ENCODE data around the gene GCAT. TPM values are rescaled to one million over a fixed set of nuclear protein-coding genes. Genes with fewer than 3 reads are reported as not detected.

GCAT gene
- polyA plus RNA-seq, 1 of the 3 experiments (the other 2 are of a cell fraction): 24.2 TPM

DNA sequence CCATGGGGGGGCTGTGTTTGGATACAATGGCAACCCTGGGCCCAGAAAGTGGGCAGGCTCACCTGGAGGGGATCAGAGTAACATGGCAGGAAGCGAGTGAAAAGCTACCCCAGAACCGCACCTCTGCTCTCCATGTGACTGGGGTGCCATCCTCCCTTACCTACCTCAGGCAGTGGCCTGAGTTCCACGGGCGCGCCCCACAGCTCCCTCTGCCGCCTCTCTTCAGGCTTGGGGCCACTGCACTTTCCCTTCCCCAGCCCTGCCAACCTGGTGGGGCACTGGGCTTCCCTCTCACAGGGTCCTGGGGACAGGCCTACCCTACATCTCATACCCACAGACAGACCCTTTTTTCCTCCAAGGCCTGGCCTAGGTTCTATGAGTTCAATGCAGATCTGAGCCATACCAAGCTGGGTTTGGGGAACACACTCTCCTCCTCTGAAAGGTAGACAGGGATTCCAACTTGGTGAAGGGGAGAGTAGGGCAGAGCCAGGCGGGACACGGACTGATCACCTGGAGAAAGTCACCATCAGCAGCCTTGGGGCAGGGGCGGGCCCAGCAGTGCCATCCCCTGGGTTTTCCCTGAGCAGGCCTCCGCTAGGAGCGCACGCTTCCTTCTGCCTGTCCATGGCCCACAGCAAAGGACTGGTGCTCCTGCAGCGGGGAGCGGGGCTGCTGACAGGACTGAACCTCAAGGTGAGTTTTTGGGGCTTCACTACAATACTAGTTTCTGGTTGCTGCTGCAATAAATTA lies 22.5 kb downstream of the GCAT start:
- no peak overlapping the region for H3K4me3 ChIP-seq (ENCODE audit: low read depth in 2 of 2, low read length in 1 of 2)
- DNase-seq: no peak
- no peak overlapping the region for H3K27ac ChIP-seq (ENCODE audit: low read depth in 2 of 2, low read length in 1 of 2)
- no peaks in the 10 kb centered on the region for H3K9me2 ChIP-seq
- H3K27me3 ChIP-seq (ENCODE audit: insufficient read depth): no peaks in the 10 kb centered on the region
- H3K9ac ChIP-seq: no peak overlapping the region
- no peaks in the 10 kb centered on the region for H3K79me2 ChIP-seq (ENCODE audit: insufficient read depth)
- H2AFZ ChIP-seq (ENCODE audit: low read depth): no peak overlapping the region
- 90% methylated on average over 12 of the region's 14 CpGs for WGBS (ENCODE audit: low lambda C conversion rate)
- ChIA-PET POLR2A (no interaction called here), CTCF (interaction anchor here (1.5 kb wide), 1 partner anchor 33 kb away, joined by 3 read pairs; no protein-coding TSS in a partner anchor)
- no peaks in the 10 kb centered on the region for H3F3A ChIP-seq (replicated peaks; ENCODE audit: insufficient read depth)
- no peak overlapping the region for H3K4me2 ChIP-seq
- H3K4me1 ChIP-seq (ENCODE audit: control insufficient read depth in 1 of 2, insufficient read depth in 2 of 2, low read depth in 1 of 2, low read length in 1 of 2): no peaks in the 10 kb centered on the region
- no peaks in the 10 kb centered on the region for H3K9me3 ChIP-seq
- H4K20me1 ChIP-seq (ENCODE audit: insufficient read depth): no peaks in the 10 kb centered on the region
- peaks cover 27 to 42% of the 10 kb centered on the region in 2 experiments for H3K36me3 ChIP-seq (replicated peaks in 1 of 2; ENCODE audit: control insufficient read depth in 1 of 2, insufficient read depth in 2 of 2, low read length in 1 of 2)
- TF ChIP-seq TAF1 (IDR thresholded peaks at IDR 0.05; ENCODE audit: borderline replicate concordance, low read depth, low read length) (no peak), RXRA (IDR thresholded peaks at IDR 0.05; ENCODE audit: borderline replicate concordance, low read depth) (no peak), JUND (IDR thresholded peaks at IDR 0.05) (no peak), FOSL2 (IDR thresholded peaks at IDR 0.05; ENCODE audit: borderline replicate concordance, low read depth) (no peak), GATA2 (CRISPR knock-in tag; IDR thresholded peaks at IDR 0.05) (no peak)
- TF ChIP-seq, protein P1, sequence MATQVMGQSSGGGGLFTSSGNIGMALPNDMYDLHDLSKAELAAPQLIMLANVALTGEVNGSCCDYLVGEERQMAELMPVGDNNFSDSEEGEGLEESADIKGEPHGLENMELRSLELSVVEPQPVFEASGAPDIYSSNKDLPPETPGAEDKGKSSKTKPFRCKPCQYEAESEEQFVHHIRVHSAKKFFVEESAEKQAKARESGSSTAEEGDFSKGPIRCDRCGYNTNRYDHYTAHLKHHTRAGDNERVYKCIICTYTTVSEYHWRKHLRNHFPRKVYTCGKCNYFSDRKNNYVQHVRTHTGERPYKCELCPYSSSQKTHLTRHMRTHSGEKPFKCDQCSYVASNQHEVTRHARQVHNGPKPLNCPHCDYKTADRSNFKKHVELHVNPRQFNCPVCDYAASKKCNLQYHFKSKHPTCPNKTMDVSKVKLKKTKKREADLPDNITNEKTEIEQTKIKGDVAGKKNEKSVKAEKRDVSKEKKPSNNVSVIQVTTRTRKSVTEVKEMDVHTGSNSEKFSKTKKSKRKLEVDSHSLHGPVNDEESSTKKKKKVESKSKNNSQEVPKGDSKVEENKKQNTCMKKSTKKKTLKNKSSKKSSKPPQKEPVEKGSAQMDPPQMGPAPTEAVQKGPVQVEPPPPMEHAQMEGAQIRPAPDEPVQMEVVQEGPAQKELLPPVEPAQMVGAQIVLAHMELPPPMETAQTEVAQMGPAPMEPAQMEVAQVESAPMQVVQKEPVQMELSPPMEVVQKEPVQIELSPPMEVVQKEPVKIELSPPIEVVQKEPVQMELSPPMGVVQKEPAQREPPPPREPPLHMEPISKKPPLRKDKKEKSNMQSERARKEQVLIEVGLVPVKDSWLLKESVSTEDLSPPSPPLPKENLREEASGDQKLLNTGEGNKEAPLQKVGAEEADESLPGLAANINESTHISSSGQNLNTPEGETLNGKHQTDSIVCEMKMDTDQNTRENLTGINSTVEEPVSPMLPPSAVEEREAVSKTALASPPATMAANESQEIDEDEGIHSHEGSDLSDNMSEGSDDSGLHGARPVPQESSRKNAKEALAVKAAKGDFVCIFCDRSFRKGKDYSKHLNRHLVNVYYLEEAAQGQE (IDR thresholded peaks at IDR 0.05; ENCODE audit: low read depth, low read length): no peak
- TF ChIP-seq, protein P2, sequence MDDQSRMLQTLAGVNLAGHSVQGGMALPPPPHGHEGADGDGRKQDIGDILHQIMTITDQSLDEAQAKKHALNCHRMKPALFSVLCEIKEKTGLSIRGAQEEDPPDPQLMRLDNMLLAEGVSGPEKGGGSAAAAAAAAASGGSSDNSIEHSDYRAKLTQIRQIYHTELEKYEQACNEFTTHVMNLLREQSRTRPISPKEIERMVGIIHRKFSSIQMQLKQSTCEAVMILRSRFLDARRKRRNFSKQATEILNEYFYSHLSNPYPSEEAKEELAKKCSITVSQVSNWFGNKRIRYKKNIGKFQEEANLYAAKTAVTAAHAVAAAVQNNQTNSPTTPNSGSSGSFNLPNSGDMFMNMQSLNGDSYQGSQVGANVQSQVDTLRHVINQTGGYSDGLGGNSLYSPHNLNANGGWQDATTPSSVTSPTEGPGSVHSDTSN (IDR thresholded peaks at IDR 0.05): no peak

DNA sequence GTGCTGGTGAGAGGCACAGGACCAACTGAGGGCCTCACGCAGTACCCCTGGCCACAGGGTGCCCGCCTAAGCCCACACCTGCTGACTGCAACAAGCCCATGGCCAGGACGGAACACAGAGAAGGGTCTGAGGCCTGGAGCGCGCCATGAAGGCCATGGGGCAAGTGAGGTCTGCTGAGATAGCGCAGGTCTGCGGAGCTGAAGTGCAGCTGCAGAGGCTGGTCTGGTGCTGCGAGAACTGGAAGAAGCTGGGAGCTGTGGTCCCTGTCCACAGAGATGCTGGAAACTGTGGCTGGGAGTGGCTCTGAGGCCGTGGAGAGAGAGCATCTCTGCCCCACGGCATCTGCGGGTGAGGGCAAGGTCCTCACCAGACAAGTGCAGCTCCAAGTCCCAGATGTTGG lies 23.7 kb downstream of the GCAT start:
- Histone ChIP-seq H4K20me1 (ENCODE audit: insufficient read depth) (no peaks in the 10 kb centered on the region), H3K9me3 (no peaks in the 10 kb centered on the region), H3K9me2 (no peaks in the 10 kb centered on the region), H3K27ac (ENCODE audit: low read depth in 2 of 2, low read length in 1 of 2) (no peak overlapping the region), H3K9ac (no peak overlapping the region), H3K4me3 (ENCODE audit: low read depth in 2 of 2, low read length in 1 of 2) (no peak overlapping the region), H3K4me1 (ENCODE audit: control insufficient read depth in 1 of 2, insufficient read depth in 2 of 2, low read depth in 1 of 2, low read length in 1 of 2) (no peaks in the 10 kb centered on the region), H3F3A (replicated peaks; ENCODE audit: insufficient read depth) (no peaks in the 10 kb centered on the region), H3K79me2 (ENCODE audit: insufficient read depth) (no peaks in the 10 kb centered on the region), H3K27me3 (ENCODE audit: insufficient read depth) (no peaks in the 10 kb centered on the region), H3K4me2 (no peak overlapping the region), H3K36me3 (replicated peaks in 1 of 2; ENCODE audit: control insufficient read depth in 1 of 2, insufficient read depth in 2 of 2, low read length in 1 of 2) (peaks cover 30 to 42% of the 10 kb centered on the region in 2 experiments), H2AFZ (ENCODE audit: low read depth) (no peak overlapping the region)
- 98% methylated on average over 5 of the region's 11 CpGs for WGBS (ENCODE audit: low lambda C conversion rate)
- CTCF ChIA-PET: interaction anchor here (1.0 kb wide), 1 partner anchor 11 kb away, joined by 3 read pairs; no protein-coding TSS in a partner anchor
- DNase-seq: no peak
- TF ChIP-seq MEF2A (IDR thresholded peaks at IDR 0.05; ENCODE audit: borderline replicate concordance, low read depth) (no peak), CHD2 (IDR thresholded peaks at IDR 0.05; ENCODE audit: low read length, partially characterized antibody) (no peak), JUND (IDR thresholded peaks at IDR 0.05) (no peak), FOXM1 (IDR thresholded peaks at IDR 0.05; ENCODE audit: low read depth) (no peak), RAD21 (IDR thresholded peaks at IDR 0.05; ENCODE audit: low read length) (no peak), TAF1 (IDR thresholded peaks at IDR 0.05; ENCODE audit: borderline replicate concordance, low read depth, low read length) (no peak), FOSL2 (IDR thresholded peaks at IDR 0.05; ENCODE audit: borderline replicate concordance, low read depth) (no peak), RXRA (IDR thresholded peaks at IDR 0.05; ENCODE audit: borderline replicate concordance, low read depth) (no peak), RFX5 (IDR thresholded peaks at IDR 0.05; ENCODE audit: low read length) (no peak)
- TF ChIP-seq, protein P2 (IDR thresholded peaks at IDR 0.05): no peak
- TF ChIP-seq, protein P1 (IDR thresholded peaks at IDR 0.05; ENCODE audit: low read depth, low read length): no peak
- TF ChIP-seq, protein P3, sequence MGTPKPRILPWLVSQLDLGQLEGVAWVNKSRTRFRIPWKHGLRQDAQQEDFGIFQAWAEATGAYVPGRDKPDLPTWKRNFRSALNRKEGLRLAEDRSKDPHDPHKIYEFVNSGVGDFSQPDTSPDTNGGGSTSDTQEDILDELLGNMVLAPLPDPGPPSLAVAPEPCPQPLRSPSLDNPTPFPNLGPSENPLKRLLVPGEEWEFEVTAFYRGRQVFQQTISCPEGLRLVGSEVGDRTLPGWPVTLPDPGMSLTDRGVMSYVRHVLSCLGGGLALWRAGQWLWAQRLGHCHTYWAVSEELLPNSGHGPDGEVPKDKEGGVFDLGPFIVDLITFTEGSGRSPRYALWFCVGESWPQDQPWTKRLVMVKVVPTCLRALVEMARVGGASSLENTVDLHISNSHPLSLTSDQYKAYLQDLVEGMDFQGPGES (IDR thresholded peaks at IDR 0.05; ENCODE audit: low read depth, low read length): no peak
- POLR2A ChIA-PET: no interaction called here
